ENCODE results near the gene PHRF1. TPM values are rescaled to one million over a fixed set of nuclear protein-coding genes. Genes with fewer than 3 reads are reported as not detected.

Gene PHRF1
- total RNA-seq, 1 donor from 2014 or later = 52.3 TPM

GRCh38 chr11:655036-655726, 78.9 kb downstream of the PHRF1 start:
- Mint-ChIP-seq H3K4me1 (no peaks in the 10 kb centered on the region), H3K4me3 (no peak overlapping the region), H3K27me3 (ENCODE audit: low read depth) (no peaks in the 10 kb centered on the region), H3K27ac (ENCODE audit: unreplicated experiment) (no peak overlapping the region), H3K9me3 (no peaks in the 10 kb centered on the region), H3K36me3 (ENCODE audit: low read depth) (peaks cover 8% of the 10 kb centered on the region)
- no peak for TF ChIP-seq CTCF (conservative IDR thresholded peaks at IDR 0.05)
- no peak for DNase-seq (ENCODE audit: low read depth, low spot score)

GRCh38 chr11:656426-656825, 80.2 kb downstream of the PHRF1 start:
- Mint-ChIP-seq H3K27me3 (ENCODE audit: low read depth) (no peaks in the 10 kb centered on the region), H3K9me3 (no peaks in the 10 kb centered on the region), H3K4me1 (no peaks in the 10 kb centered on the region), H3K4me3 (no peak overlapping the region), H3K36me3 (ENCODE audit: low read depth) (peaks cover 6% of the 10 kb centered on the region), H3K27ac (ENCODE audit: unreplicated experiment) (no peak overlapping the region)
- TF ChIP-seq CTCF (conservative IDR thresholded peaks at IDR 0.05) = no peak
- DNase-seq (ENCODE audit: low read depth, low spot score) = no peak

GRCh38 chr11:656866-657265, 80.6 kb downstream of the PHRF1 start:
- no peaks in the 10 kb centered on the region for H3K27me3 Mint-ChIP-seq (ENCODE audit: low read depth)
- no peaks in the 10 kb centered on the region for H3K9me3 Mint-ChIP-seq
- DNase-seq (ENCODE audit: low read depth, low spot score) = no peak

DNA sequence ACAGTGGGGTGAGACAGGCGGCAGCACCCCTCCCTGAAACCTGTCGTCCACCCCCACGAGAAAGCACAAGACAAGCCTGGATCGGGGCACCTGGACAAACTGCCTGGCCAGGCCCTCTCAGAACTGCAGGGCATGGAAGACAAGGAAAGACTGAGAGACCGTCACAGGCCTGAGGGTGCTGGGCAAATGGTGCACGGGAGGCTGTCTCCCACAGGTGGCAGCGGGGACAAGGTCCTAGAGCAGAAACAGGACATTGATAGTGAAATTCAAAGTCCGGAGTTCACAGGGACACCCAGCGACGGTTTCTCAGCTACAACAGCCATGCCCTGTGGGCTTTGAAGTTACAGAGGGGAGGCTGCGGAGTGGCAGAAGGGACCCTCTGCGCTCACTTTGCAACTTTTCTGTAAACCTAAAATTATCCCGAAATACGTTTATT, 81.4 kb downstream of the PHRF1 start:
- Mint-ChIP-seq H3K9me3 (no peaks in the 10 kb centered on the region), H3K4me1 (peaks cover 3% of the 10 kb centered on the region), H3K27ac (ENCODE audit: unreplicated experiment) (no peak overlapping the region), H3K27me3 (ENCODE audit: low read depth) (no peaks in the 10 kb centered on the region), H3K4me3 (no peak overlapping the region), H3K36me3 (ENCODE audit: low read depth) (peaks cover 5% of the 10 kb centered on the region)
- TF ChIP-seq CTCF (conservative IDR thresholded peaks at IDR 0.05) = no peak
- no peak for DNase-seq (ENCODE audit: low read depth, low spot score)

More at GRCh38 chr11:656866-657265, 80.6 kb downstream of the PHRF1 start:
- Mint-ChIP-seq H3K36me3 (ENCODE audit: low read depth) (peaks cover 5% of the 10 kb centered on the region), H3K27ac (ENCODE audit: unreplicated experiment) (no peak overlapping the region), H3K4me1 (no peaks in the 10 kb centered on the region), H3K4me3 (no peak overlapping the region)
- no peak for TF ChIP-seq CTCF (conservative IDR thresholded peaks at IDR 0.05)

DNA sequence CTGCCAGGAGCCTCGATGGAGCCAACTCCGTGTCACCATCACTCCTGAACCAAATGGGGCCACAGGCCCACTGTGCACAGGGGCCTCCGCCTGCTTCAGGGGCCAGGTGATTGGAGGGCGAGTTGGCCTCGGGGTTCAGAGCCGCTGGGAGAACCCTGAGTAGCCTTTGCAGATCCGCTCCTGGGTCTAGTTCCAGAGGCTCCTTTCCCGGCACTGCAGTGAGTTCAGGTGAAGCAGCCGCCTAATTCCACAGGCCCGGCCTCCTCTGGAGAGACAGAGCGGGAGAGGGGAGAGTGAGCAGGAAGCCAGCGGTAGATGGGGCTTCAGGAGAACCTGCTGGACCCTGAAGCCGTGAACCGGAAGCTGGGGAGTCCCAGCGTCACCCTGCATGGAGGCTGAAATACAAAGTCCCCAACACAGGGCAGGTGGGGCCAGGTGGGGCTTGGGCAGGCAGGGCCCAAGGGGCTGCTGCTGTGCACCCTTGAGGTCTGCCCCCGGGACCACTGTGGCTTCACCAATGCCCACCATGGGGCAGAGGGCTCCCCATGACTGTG, 83.3 kb downstream of the PHRF1 start:
- no peak for DNase-seq (ENCODE audit: low read depth, low spot score)
- no peak overlapping the region for H3K27ac Mint-ChIP-seq (ENCODE audit: unreplicated experiment)
- peaks cover 2% of the 10 kb centered on the region for H3K36me3 Mint-ChIP-seq (ENCODE audit: low read depth)
- H3K4me3 Mint-ChIP-seq = no peak overlapping the region
- H3K27me3 Mint-ChIP-seq (ENCODE audit: low read depth) = no peaks in the 10 kb centered on the region
- H3K4me1 Mint-ChIP-seq = peaks cover 5% of the 10 kb centered on the region
- TF ChIP-seq CTCF (conservative IDR thresholded peaks at IDR 0.05) = no peak
- H3K9me3 Mint-ChIP-seq = no peaks in the 10 kb centered on the region
